SW480 (cell line): ENCODE data around the gene IQGAP3.

Experiments used
- DNase-seq: peaks from one replicate; pipeline ENCODE4 v3.0.0-alpha.2; 2016; ENCODE audit warnings: low spot score

Gene IQGAP3

GRCh38 chr1:156540955-156541354 lies 31.4 kb downstream of the IQGAP3 start:
- DNase-seq = no peak

GRCh38 chr1:156539818-156540355 lies 32.5 kb downstream of the IQGAP3 start:
- DNase-seq = no peak

GRCh38 chr1:156538711-156539440 lies 33.5 kb downstream of the IQGAP3 start:
- DNase-seq = no peak

GRCh38 chr1:156537027-156537426 lies 35.3 kb downstream of the IQGAP3 start:
- DNase-seq = no peak

DNA sequence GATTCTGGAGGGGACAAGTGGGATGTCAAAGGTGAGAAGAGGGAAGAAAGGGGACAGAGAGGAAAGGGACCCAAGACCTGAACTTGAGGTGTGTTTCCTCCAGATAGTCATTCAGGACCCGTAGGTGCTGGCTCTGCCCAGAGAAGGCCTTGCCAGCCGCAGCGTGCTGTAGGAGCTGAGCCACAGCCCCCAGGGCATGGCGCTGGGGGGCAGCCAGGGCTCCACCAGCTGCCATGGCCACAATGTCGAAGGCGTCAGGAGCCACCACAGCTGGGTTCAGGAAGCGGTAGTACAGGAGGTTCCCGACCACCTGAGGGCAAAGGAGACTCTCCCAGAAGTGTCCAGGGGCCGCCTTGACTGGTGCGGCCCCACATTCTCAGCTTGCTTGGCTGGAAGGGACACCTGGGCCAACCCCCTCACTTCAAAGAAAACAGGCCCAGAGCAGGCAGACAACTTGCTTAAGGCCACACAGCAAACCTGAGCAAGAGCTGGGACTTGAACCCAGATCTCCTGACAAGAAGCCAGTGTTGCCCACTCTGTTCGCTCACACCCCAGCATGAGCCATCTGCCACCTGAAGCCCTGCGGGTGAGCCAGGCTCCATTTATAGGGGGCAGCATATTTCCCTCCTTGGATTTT lies 37.8 kb downstream of the IQGAP3 start:
- DNase-seq = no peak

- no peak for DNase-seq
These were observed 38.7 kb downstream of the IQGAP3 start for GRCh38 chr1:156533568-156534220.

GRCh38 chr1:156532374-156532773 lies 40.0 kb downstream of the IQGAP3 start:
- no peak for DNase-seq

DNA sequence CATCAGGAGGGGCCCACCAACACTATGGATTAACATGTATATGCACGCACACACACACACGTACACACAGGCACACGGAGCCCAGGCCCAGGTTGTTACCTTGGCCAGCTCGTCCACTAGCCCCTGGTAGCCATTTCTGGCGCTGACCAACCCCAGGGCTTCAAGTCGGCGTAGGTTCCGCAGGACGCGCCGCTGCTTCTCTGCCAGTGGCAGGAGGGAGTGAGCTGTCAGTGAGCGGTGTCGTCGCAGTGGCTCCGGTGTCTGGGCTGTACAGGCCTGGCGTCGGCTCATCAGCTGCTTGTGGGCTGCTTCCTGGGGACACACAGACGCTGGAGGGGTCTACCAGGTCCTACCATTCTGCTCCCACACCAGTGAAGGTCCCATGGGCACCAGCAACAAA lies 42.4 kb downstream of the IQGAP3 start:
- DNase-seq = no peak

DNA sequence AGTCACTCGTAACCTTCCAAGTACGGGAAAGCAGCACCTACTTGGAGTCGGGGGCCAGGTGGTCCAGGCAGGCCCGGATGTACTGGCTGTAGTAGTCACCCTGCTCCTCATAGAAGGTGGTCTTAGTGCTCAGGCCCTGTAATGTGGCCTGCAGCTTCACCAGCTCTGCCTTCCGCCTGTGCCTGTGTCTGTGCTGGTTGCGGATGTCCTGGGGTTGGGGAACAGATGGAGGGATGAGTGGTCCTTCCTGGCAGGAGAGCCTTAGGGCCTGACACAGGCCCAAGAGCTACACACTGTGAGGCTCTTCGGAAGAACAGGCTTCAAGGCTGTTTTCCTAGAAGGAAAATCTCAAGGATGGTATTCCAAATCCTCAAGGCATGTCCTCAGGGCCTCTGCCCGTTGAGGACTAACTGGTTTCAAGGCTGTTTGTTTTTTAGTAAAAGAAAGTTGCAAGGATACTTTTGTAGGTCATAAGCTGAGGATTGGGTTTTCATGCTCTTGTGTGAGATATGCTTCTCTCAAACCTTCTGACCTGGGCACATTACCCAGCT lies 43.4 kb downstream of the IQGAP3 start:
- no peak for DNase-seq

DNA sequence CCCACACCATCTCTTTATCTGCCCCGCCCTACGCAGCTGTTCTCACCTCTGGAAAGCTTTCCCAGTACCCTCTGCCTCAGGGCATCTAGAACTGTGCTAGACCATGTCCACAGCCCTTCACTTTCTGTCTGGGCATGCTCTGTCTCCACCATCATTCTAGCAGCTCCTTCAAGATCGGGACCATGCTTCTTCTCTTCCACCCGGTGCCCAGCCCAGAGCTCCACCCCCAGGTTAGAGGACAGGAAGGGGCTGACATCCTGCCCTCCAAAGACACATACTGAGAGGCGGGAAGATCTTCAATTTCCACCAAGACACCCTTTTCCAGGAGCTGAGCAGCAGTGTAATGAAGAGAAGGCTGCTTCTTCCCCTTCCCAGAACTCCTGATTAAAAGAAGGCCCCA lies 44.1 kb downstream of the IQGAP3 start:
- DNase-seq = no peak

DNA sequence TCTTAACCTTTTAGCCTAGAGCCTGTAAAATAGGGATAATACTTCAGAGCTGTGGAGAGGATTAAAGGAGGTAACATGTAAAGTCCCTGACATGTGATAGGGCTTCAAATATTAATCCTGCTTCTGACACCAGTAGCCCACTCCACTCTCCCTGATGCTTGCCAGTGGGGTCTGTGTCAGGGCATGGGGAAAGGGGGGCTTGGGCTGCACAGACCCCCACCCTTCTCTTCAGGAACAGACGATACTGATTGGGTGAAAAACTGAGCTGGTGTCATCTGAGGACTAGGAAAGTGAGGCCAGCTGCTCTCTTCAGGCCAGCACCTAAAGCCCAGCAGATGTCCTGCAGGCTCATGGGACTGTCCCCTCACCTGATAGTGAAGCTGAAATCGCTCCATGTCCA lies 44.8 kb downstream of the IQGAP3 start:
- DNase-seq = no peak

GRCh38 chr1:156525856-156526489 lies 46.4 kb downstream of the IQGAP3 start:
- no peak for DNase-seq

DNA sequence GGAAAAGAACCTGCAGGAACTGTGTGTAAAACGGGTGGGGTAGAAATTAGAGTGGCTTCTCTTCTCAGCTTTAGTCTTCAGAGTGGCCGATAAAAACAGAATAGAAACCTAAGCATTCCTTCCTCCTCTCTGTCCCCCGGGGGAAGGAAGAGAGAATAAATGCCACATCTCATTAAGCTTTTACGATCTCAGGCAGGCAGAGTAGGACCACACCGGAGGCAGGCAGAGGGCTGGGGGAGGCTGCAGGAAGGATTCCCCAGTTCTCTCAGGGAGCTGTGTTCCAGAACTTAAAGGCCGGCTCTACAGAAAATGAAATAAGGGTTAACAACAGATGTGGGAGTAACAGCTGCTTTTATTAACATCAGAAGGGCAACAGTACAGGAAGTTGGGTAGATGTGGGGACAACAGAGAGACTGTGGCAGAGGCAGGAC lies 47.3 kb downstream of the IQGAP3 start:
- DNase-seq = no peak

- DNase-seq = no peak
These were observed 47.9 kb downstream of the IQGAP3 start for GRCh38 chr1:156524481-156524869.

GRCh38 chr1:156523801-156524480 lies 48.4 kb downstream of the IQGAP3 start:
- DNase-seq = no peak

- no peak for DNase-seq
These were observed 49.9 kb downstream of the IQGAP3 start for GRCh38 chr1:156522443-156522970.

DNA sequence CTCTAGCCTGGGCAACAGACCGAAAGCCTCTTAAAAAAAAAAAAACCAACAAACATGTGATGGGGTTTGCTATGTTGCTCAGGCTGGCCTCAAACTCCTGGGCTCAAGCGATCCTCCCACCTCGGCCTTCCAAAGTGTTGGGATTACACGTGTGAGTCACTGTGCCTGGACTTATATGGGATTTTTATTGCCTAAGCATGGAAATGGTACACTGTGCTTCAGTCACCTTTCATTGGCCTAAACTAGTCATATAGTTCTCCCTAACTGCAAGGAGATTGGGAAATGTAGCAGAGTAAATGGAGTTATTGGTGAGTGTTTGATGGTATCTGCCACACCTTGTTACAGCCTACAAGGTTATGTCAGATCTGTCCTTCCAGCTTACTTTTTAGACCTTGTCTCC lies 54.6 kb downstream of the IQGAP3 start:
- no peak for DNase-seq

GRCh38 chr1:156516821-156517220 lies 55.5 kb downstream of the IQGAP3 start:
- no peak for DNase-seq

- no peak for DNase-seq
These were observed 56.4 kb downstream of the IQGAP3 start for GRCh38 chr1:156515956-156516355.

GRCh38 chr1:156513185-156513584 lies 59.2 kb downstream of the IQGAP3 start:
- no peak for DNase-seq

GRCh38 chr1:156511644-156512043 lies 60.7 kb downstream of the IQGAP3 start:
- DNase-seq = no peak
